Dendritic cell treated with granulocyte-macrophage colony-stimulating factor and Interleukin-4, amounts not matched to agents 40 ng/mL and 50 ng/mL, for 4 days (primary cell): ENCODE results near the gene CEACAM8.
"Not testable (repeated sequence)": the region's sequence is repeated elsewhere in the genome, so short reads cannot be mapped to it uniquely, and the experiment has no call there.

Source experiments
- H3K27ac Mint-ChIP-seq: one replicate; pipeline ENCODE4 v1.8.0; 2022; ENCODE audit warnings: mild to moderate bottlenecking, mixed read lengths
- H3K27me3 Mint-ChIP-seq: one replicate; pipeline ENCODE4 v1.8.0; 2022; ENCODE audit warnings: mild to moderate bottlenecking, mixed read lengths
- H3K36me3 Mint-ChIP-seq: one replicate; pipeline ENCODE4 v1.8.0; 2022; ENCODE audit warnings: low read depth, mixed read lengths
- H3K4me1 Mint-ChIP-seq: one replicate; pipeline ENCODE4 v1.8.0; 2022; ENCODE audit warnings: low read depth, mixed read lengths
- H3K4me3 Mint-ChIP-seq: one replicate; pipeline ENCODE4 v1.8.0; 2022; ENCODE audit warnings: mild to moderate bottlenecking, moderate library complexity, mixed read lengths
- H3K9me3 Mint-ChIP-seq: one replicate; pipeline ENCODE4 v1.8.0; 2022; ENCODE audit warnings: mixed read lengths
- intact Hi-C: fragments of 100-400 bp; cut with micrococcal nuclease; formaldehyde crosslinking; loops from one replicate; pipeline ENCODE4 v1.15.0; 2022

CEACAM8 gene

DNA sequence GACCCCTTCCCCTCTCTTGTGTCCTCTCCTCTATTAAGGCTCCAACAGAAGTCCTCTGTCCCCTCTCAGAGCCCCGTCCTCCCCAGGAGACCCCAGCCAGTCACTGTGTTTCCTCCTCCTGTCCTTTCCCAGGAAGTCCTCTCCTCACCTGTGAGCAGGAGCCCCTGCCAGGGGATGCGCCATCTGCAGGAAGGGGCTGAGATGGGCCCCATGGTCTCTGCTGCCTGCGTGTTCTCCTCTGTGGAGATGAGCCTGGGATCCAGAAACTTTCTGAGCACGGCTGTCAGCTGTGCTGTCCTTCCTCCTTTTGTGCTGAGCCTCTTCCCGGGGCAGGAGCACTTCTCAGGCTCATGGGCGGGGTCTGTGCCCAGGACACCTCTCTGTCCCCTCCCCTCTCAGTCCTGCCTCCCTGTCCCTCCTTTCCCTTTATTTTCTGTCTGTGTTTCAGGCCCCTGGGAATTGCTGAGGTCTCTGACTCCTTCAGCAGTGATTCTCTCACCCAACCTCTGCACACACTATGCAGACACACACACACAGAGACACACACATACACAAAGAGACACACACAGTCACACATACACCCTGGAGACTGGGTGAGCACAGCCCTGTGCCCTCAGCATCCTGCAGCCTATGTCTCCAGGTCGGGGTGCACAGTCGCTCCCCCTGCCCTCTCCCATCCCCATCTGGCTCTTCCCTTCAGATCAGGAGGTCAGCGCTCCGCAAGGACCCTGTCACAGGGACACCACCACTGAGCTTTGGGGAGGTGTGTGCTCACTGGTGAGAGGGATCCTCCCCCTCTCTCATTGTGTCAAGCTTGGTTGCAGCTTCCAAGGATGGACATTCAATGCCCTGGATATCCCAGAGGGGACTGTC lies at the start of gene CEACAM8:
Gene CEACAM8 (minus strand): TSS at position 308 of the 873 bp plus-strand sequence. CDS start 96 bp downstream, at position 212.
- no peaks in the 10 kb centered on the region for H3K36me3 Mint-ChIP-seq
- no peak within 1 kb of the TSS for H3K27ac Mint-ChIP-seq
- no peaks in the 10 kb centered on the region for H3K9me3 Mint-ChIP-seq
- intact Hi-C loops = no loop called here
- H3K4me1 Mint-ChIP-seq = peaks cover 23% of the 10 kb centered on the region
- H3K4me3 Mint-ChIP-seq = no peak within 1 kb of the TSS
- H3K27me3 Mint-ChIP-seq = peaks cover 71% of the 10 kb centered on the region

- intact Hi-C loops, H3K4me1 Mint-ChIP-seq, H3K9me3 Mint-ChIP-seq, H3K4me3 Mint-ChIP-seq, H3K27me3 Mint-ChIP-seq, H3K36me3 Mint-ChIP-seq, H3K27ac Mint-ChIP-seq: not testable (repeated sequence)
Measured at GRCh38 chr19:42639324-42640092, 44.8 kb upstream of the CEACAM8 start.

- H3K27me3 Mint-ChIP-seq = peaks cover 6% of the 10 kb centered on the region
- no peaks in the 10 kb centered on the region for H3K36me3 Mint-ChIP-seq
- H3K4me1 Mint-ChIP-seq = no peaks in the 10 kb centered on the region
- no peaks in the 10 kb centered on the region for H3K9me3 Mint-ChIP-seq
- H3K27ac Mint-ChIP-seq = no peak overlapping the region
- intact Hi-C loops = no loop called here
- no peak overlapping the region for H3K4me3 Mint-ChIP-seq
Measured at GRCh38 chr19:42635233-42635539, 40.5 kb upstream of the CEACAM8 start.

GRCh38 chr19:42634409-42635232 lies 39.9 kb upstream of the CEACAM8 start:
- H3K9me3 Mint-ChIP-seq = no peaks in the 10 kb centered on the region
- H3K36me3 Mint-ChIP-seq = no peaks in the 10 kb centered on the region
- intact Hi-C loops = no loop called here
- H3K4me1 Mint-ChIP-seq = no peaks in the 10 kb centered on the region
- peaks cover 6% of the 10 kb centered on the region for H3K27me3 Mint-ChIP-seq
- no peak overlapping the region for H3K4me3 Mint-ChIP-seq
- no peak overlapping the region for H3K27ac Mint-ChIP-seq

DNA sequence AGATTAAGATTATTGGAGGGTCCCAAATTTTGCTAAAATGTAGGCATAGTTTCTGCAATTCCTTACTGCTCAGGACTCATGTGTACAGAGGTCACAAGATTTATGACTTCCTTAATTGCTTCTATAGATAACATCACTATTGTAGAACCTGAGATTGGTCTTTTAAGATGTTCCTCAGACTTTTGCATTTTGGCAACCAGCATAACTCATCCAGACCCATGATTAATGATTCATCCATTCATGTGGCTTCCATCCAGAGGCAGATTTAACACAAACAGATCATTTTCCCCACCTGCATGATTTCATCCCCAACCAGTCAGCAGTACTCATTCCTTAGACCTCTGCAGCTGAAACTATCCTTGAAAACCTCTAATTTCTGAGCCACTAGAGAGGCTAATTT lies 34.5 kb upstream of the CEACAM8 start:
- H3K9me3 Mint-ChIP-seq = no peaks in the 10 kb centered on the region
- no peaks in the 10 kb centered on the region for H3K36me3 Mint-ChIP-seq
- no peak overlapping the region for H3K27ac Mint-ChIP-seq
- peaks cover 5% of the 10 kb centered on the region for H3K27me3 Mint-ChIP-seq
- no peak overlapping the region for H3K4me3 Mint-ChIP-seq
- intact Hi-C loops = no loop called here
- H3K4me1 Mint-ChIP-seq = no peaks in the 10 kb centered on the region

DNA sequence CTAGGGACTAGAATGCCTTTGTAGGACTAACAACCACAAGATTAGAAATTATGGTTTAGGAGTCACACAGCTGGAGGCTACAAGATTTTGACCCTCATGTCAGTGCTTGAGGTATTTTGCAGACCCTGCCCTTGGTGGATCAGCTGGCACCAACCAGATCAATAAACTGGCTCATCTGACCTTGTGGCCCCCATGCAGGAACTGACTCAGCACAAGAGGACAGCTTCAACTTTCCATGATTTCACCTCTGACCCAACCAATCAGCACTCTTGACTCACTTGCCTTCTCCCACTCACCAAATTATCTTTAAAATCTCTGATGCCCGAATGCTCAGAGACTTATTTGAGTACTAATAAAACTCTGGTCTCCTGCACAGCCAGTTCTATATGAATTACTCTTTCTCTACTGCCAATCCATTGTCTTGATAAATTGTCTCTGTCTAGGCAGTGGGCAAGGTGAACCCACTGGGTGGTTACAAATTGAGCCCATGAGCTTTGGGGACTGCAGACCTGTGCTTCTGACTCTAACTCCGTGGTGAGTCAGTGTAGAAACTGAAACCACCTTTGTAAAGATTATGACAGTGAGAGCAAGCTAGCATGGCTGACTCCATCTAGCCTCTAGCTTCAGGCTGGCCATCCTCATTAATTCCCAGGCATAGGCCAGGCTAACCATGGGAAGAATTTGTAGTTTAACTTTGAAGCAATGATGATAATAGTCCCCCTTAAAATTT lies 33.9 kb upstream of the CEACAM8 start:
- no peaks in the 10 kb centered on the region for H3K36me3 Mint-ChIP-seq
- intact Hi-C loops = no loop called here
- H3K9me3 Mint-ChIP-seq = no peaks in the 10 kb centered on the region
- peaks cover 5% of the 10 kb centered on the region for H3K27me3 Mint-ChIP-seq
- H3K4me1 Mint-ChIP-seq = no peaks in the 10 kb centered on the region
- no peak overlapping the region for H3K4me3 Mint-ChIP-seq
- no peak overlapping the region for H3K27ac Mint-ChIP-seq

DNA sequence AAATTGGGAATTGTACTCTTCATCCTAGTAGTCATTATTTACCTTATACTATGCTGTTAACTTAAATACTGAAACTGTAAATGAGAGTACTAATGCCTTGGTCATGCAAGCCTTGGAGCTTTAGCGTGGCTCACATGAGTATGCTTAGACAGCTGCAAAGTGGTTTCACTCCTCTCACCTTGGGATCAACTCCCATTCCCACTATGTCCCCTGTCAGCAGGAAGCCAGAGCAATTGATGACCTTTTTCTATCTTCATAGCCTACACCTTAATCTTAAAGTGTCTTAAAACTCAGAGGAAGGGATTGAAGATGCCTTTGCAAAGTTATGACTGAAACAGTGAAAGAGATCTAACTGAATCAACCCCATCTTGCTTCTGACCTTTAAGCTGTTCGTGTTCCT lies 33.2 kb upstream of the CEACAM8 start:
- Mint-ChIP-seq H3K36me3 (no peaks in the 10 kb centered on the region), H3K9me3 (no peaks in the 10 kb centered on the region), H3K27me3 (peaks cover 5% of the 10 kb centered on the region), H3K4me1 (no peaks in the 10 kb centered on the region), H3K4me3 (no peak overlapping the region), H3K27ac (no peak overlapping the region)
- intact Hi-C loops = no loop called here

DNA sequence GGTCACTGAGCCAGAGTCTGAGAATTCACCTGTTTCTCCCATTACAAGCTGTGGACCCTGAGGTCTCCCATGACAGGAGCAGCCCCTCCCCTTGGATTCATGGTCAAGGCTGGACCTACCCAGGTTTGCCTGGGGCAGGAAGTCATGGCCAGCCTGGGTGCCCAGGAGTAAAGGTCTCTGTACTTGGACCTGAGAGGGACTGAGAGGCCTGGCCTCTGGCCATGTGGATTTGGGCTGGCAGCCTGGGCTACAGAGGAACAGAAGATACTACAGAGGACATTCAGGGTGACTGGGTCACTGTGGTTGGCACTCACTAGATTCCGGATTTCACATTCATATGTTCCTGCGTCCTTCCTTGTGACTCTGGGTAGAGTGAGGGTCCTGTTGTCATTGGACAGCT lies 31.5 kb upstream of the CEACAM8 start:
- intact Hi-C loops = no loop called here
- H3K27me3 Mint-ChIP-seq = peaks cover 3% of the 10 kb centered on the region
- H3K9me3 Mint-ChIP-seq = no peaks in the 10 kb centered on the region

GRCh38 chr19:42619271-42619670 lies 24.5 kb upstream of the CEACAM8 start:
- Mint-ChIP-seq H3K4me3 (no peak overlapping the region), H3K27me3 (peaks cover 13% of the 10 kb centered on the region), H3K27ac (no peak overlapping the region), H3K4me1 (no peaks in the 10 kb centered on the region), H3K9me3 (no peaks in the 10 kb centered on the region), H3K36me3 (no peaks in the 10 kb centered on the region)
- intact Hi-C loops = no loop called here

More for the DNA sequence above, 31.5 kb upstream of the CEACAM8 start:
- Mint-ChIP-seq H3K4me3 (no peak overlapping the region), H3K27ac (no peak overlapping the region), H3K4me1 (no peaks in the 10 kb centered on the region), H3K36me3 (no peaks in the 10 kb centered on the region)

- Mint-ChIP-seq H3K4me1 (no peaks in the 10 kb centered on the region), H3K4me3 (no peak overlapping the region), H3K36me3 (no peaks in the 10 kb centered on the region), H3K27ac (no peak overlapping the region), H3K27me3 (peaks cover 17% of the 10 kb centered on the region), H3K9me3 (no peaks in the 10 kb centered on the region)
- intact Hi-C loops = no loop called here
Measured at GRCh38 chr19:42613666-42614065, 18.9 kb upstream of the CEACAM8 start.

DNA sequence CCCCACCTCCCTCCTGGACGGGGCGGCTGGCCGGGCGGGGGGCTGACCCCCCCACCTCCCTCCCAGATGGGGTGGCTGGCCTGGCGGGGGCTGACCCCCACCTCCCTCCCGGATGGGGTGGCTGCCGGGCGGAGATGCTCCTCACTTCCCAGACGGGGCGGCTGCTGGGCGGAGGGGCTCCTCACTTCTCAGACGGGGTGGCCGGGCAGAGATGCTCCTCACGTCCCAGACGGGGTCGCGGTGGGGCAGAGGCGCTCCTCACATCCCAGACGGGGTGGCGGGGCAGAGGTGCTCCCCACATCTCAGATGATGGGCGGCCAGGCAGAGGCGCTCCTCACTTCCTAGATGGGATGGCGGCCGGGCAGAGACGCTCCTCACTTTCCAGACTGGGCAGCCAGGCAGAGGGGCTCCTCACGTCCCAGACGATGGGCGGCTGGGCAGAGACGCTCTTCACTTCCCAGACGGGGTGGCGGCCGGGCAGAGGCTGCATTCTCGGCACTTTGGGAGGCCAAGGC lies 15.7 kb upstream of the CEACAM8 start:
- peaks cover 28% of the 10 kb centered on the region for H3K27me3 Mint-ChIP-seq
- H3K4me3 Mint-ChIP-seq, H3K27ac Mint-ChIP-seq, intact Hi-C loops, H3K9me3 Mint-ChIP-seq, H3K4me1 Mint-ChIP-seq, H3K36me3 Mint-ChIP-seq: not testable (repeated sequence)

DNA sequence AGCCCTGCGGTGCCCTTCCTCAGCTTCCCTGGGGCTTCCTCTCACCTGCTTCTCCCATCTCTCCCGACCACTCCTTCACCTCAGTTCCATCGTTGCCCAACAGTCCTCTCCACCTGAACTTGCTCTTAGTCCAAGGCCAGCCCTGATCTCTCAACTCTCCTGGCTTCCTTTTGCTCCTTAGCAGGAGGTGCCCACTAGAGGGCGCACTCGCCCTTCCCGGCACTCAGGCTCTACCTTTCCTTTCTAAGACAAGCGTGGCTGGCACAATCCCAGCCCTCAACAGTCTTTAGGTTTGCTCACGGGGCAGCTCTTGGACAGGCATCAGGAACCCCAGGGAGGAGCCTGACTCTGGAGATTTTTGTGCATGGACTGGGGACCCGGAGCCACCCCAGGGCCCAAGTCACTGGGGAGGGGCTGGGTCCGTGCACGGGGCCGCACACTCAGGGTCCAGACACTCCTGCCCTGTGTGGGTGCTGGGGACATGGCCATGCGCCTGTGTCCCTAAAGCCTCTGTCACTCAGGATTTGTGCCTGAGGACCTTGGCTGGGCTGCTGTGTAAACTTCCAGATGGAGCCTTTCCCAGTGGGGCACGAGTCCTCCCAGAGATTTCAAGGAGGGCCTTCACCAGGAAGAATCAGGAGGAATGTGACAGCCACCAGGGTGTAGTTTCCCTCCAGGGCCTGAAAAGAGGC lies 12.1 kb upstream of the CEACAM8 start:
- Mint-ChIP-seq H3K27me3 (peaks cover 28% of the 10 kb centered on the region), H3K27ac (no peak overlapping the region), H3K4me1 (no peaks in the 10 kb centered on the region), H3K4me3 (no peak overlapping the region), H3K36me3 (no peaks in the 10 kb centered on the region), H3K9me3 (no peaks in the 10 kb centered on the region)
- intact Hi-C loops = no loop called here
